Panc1 (cell line): ENCODE measurements around the gene TNFRSF11A. TPM values are rescaled to one million over a fixed set of nuclear protein-coding genes. Genes with fewer than 3 reads are reported as not detected.

ENCODE experiments used
- ATAC-seq: fragments of 200-7000 bp; cut with Tn5 transposase; 2 replicates; pipeline ENCODE4 v1.9.1; 2020; ENCODE audit warnings: mild to moderate bottlenecking, moderate library complexity
- BruUV-seq: library from RNA; stranded (reverse); fragments of 400-500 nt; replicated peaks from 2 replicates; lab custom pipeline; 2021; lab: Mats Ljungman, UMichigan
- CTCF ChIA-PET: fragments of 300-600 bp; sonication (Branson Sonifier 250); formaldehyde crosslinking; loops from one replicate; lab custom pipeline; 2022; ENCODE audit warnings: antibody characterized with exemption; lab: Charles Lee
- POLR2A ChIA-PET: fragments of 300-600 bp; sonication (Branson Sonifier 250); formaldehyde crosslinking; loops from one replicate; lab custom pipeline; 2022; ENCODE audit warnings: antibody characterized with exemption; lab: Charles Lee
- DNase-seq: peaks from one replicate; pipeline ENCODE4 v3.0.0-alpha.2; 2010; ENCODE audit warnings: low read depth, low spot score
- H3K27ac ChIP-seq: 2 replicates; pipeline ENCODE4 v1.5.1; 2011; ENCODE audit warnings: mild to moderate bottlenecking, low read length, inconsistent platforms
- H3K27me3 ChIP-seq: fragments of 200-500 bp; sonication (Bioruptor generic); 2 replicates; pipeline ENCODE4 v1.6.0; 2014; ENCODE audit warnings: low read length, inconsistent platforms; ENCODE audit not compliant: control insufficient read depth, insufficient read depth
- H3K36me3 ChIP-seq: fragments of 200-500 bp; sonication (Bioruptor generic); 2 replicates; pipeline ENCODE4 v1.5.1; 2014; ENCODE audit warnings: inconsistent platforms, mild to moderate bottlenecking, low read length, moderate library complexity; ENCODE audit not compliant: control insufficient read depth, insufficient read depth
- H3K4me1 ChIP-seq: 2 replicates; pipeline ENCODE4 v1.5.1; 2011; ENCODE audit warnings: inconsistent platforms, mild to moderate bottlenecking, low read length, moderate library complexity; ENCODE audit not compliant: control insufficient read depth, insufficient read depth
- H3K4me3 ChIP-seq, 2 experiments: 2 replicates each; pipeline ENCODE4 v1.5.1; 2011 to 2012; ENCODE audit warnings: low read depth in 2 of 2, low read length in 2 of 2, mild to moderate bottlenecking in 2 of 2, inconsistent platforms in 1 of 2, moderate library complexity in 1 of 2
- H3K9me3 ChIP-seq: fragments of 200-500 bp; sonication (Bioruptor generic); 2 replicates; pipeline ENCODE4 v1.5.1; 2014; ENCODE audit warnings: low read depth, mild to moderate bottlenecking, inconsistent platforms, low read length, moderate library complexity; ENCODE audit not compliant: control insufficient read depth, insufficient read depth
- POLR2AphosphoS5 ChIP-seq: IDR thresholded peaks from 2 replicates; pipeline ENCODE4 v1.6.1; 2012; ENCODE audit warnings: mild to moderate bottlenecking, low read depth, low read length, moderate library complexity
- SIN3A ChIP-seq: IDR thresholded peaks from 2 replicates; pipeline ENCODE4 v1.6.1; 2012; ENCODE audit warnings: low read depth, mild to moderate bottlenecking, low read length, moderate library complexity, borderline replicate concordance; ENCODE audit not compliant: insufficient read depth
- TCF7L2 ChIP-seq: IDR thresholded peaks from 2 replicates; pipeline ENCODE4 v1.6.1; 2011; ENCODE audit warnings: mild to moderate bottlenecking, low read depth, low read length, inconsistent platforms
- in situ Hi-C: cut with HindIII; loops from 2 replicates; pipeline ENCODE4 v1.10.0; 2016; ENCODE audit warnings: low sequenced_read_pairs, low pct_unique_long_range_greater_than_20kb
- intact Hi-C: fragments of 100-400 bp; cut with micrococcal nuclease; formaldehyde crosslinking; loops from one replicate; pipeline ENCODE4 v1.10.0; 2022; ENCODE audit not compliant: unreplicated experiment
- total RNA-seq: library from RNA; stranded (reverse); gene quantifications from one replicate; pipeline ENCODE4 v1.2.1, GENCODE V29; 2021; ENCODE audit not compliant: unreplicated experiment
- TF ChIP-seq, protein P1 (sequence below), 2 experiments: IDR thresholded peaks; 2 replicates each; pipeline ENCODE4 v1.6.1; 2011 to 2012; ENCODE audit warnings: low read depth in 2 of 2, control low read depth in 1 of 2, low read length in 1 of 2, mild to moderate bottlenecking in 1 of 2, moderate library complexity in 1 of 2; ENCODE audit not compliant: insufficient read depth in 1 of 2
- TF ChIP-seq, protein P2 (sequence below): fragments of 450-650 bp; IDR thresholded peaks from 2 replicates; pipeline ENCODE4 v1.5.1; 2017; ENCODE audit warnings: mild to moderate bottlenecking

Gene TNFRSF11A
- total RNA-seq, 1 experiment from 2014 or later = 14.1 TPM

DNA sequence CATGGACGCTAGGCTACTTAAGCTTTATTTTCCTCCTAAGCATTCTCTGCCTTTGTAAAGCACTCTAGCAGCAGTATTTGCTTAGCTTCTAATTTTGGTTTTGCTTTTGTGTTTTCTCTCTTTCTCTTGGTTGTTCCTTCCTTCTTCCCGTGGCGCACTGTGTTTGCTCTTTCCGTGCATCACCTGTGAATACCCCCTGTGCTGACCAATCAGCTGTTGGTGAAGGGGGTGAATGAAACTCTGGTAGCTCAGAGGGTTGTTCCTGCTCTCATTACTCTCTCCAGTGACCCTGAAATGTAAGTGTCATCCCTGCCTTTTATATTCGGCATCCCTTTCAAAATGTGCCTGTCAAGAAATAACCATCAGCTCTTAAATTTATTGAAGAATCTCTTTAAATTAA is 45.5 kb upstream of the TNFRSF11A start:
- CTCF ChIA-PET = no interaction called here
- DNase-seq (no peak), ATAC-seq (no peak)
- Histone ChIP-seq H3K9me3 (no peaks in the 10 kb centered on the region), H3K27ac (no peak overlapping the region), H3K36me3 (no peaks in the 10 kb centered on the region; the same call in 1 of the 2 replicates), H3K4me1 (no peaks in the 10 kb centered on the region), H3K27me3 (no peaks in the 10 kb centered on the region), H3K4me3 (no peak overlapping the region)
- TF ChIP-seq POLR2AphosphoS5 (no peak), SIN3A (no peak), TCF7L2 (no peak)
- TF ChIP-seq, protein P1, sequence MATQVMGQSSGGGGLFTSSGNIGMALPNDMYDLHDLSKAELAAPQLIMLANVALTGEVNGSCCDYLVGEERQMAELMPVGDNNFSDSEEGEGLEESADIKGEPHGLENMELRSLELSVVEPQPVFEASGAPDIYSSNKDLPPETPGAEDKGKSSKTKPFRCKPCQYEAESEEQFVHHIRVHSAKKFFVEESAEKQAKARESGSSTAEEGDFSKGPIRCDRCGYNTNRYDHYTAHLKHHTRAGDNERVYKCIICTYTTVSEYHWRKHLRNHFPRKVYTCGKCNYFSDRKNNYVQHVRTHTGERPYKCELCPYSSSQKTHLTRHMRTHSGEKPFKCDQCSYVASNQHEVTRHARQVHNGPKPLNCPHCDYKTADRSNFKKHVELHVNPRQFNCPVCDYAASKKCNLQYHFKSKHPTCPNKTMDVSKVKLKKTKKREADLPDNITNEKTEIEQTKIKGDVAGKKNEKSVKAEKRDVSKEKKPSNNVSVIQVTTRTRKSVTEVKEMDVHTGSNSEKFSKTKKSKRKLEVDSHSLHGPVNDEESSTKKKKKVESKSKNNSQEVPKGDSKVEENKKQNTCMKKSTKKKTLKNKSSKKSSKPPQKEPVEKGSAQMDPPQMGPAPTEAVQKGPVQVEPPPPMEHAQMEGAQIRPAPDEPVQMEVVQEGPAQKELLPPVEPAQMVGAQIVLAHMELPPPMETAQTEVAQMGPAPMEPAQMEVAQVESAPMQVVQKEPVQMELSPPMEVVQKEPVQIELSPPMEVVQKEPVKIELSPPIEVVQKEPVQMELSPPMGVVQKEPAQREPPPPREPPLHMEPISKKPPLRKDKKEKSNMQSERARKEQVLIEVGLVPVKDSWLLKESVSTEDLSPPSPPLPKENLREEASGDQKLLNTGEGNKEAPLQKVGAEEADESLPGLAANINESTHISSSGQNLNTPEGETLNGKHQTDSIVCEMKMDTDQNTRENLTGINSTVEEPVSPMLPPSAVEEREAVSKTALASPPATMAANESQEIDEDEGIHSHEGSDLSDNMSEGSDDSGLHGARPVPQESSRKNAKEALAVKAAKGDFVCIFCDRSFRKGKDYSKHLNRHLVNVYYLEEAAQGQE (IDR thresholded peaks at IDR 0.05; ENCODE audit: insufficient read depth in 1 of 2, low read depth in 2 of 2, low read length in 1 of 2) = no peak
- TF ChIP-seq, protein P2, sequence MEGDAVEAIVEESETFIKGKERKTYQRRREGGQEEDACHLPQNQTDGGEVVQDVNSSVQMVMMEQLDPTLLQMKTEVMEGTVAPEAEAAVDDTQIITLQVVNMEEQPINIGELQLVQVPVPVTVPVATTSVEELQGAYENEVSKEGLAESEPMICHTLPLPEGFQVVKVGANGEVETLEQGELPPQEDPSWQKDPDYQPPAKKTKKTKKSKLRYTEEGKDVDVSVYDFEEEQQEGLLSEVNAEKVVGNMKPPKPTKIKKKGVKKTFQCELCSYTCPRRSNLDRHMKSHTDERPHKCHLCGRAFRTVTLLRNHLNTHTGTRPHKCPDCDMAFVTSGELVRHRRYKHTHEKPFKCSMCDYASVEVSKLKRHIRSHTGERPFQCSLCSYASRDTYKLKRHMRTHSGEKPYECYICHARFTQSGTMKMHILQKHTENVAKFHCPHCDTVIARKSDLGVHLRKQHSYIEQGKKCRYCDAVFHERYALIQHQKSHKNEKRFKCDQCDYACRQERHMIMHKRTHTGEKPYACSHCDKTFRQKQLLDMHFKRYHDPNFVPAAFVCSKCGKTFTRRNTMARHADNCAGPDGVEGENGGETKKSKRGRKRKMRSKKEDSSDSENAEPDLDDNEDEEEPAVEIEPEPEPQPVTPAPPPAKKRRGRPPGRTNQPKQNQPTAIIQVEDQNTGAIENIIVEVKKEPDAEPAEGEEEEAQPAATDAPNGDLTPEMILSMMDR = no peak
- POLR2A ChIA-PET = no interaction called here
- intact Hi-C loops (no loop called here), in situ Hi-C loops (no loop called here)
- BruUV-seq = no TSS peak

DNA sequence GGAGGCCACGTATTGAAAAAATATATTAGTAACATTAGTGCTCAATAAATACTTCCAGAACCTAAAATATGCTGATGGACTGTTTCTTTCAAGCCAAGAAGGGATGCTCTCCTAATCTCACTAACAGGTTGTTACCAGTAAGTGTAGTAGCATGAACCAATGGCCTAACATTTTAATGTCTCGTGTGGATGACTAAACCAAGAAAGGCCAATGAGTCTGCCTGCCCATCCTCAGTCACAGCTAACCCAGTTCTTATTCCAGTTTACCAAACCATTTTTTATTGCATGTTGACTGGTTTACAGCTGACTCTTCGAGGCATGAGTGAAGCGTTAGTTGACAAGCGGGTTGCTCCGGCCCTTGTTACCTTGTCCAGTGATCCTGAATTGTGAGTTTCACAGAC is 45.1 kb upstream of the TNFRSF11A start:
- intact Hi-C loops (no loop called here), in situ Hi-C loops (no loop called here)
- no peak for ATAC-seq
- no TSS peak for BruUV-seq
- no peak for TF ChIP-seq TCF7L2
- TF ChIP-seq SIN3A = no peak
- no peak for DNase-seq
- ChIA-PET CTCF (no interaction called here), POLR2A (no interaction called here)
- Histone ChIP-seq H3K4me1 (no peaks in the 10 kb centered on the region), H3K9me3 (no peaks in the 10 kb centered on the region), H3K4me3 (no peak overlapping the region), H3K27me3 (no peaks in the 10 kb centered on the region), H3K36me3 (no peaks in the 10 kb centered on the region; the same call in 1 of the 2 replicates), H3K27ac (no peak overlapping the region)

DNA sequence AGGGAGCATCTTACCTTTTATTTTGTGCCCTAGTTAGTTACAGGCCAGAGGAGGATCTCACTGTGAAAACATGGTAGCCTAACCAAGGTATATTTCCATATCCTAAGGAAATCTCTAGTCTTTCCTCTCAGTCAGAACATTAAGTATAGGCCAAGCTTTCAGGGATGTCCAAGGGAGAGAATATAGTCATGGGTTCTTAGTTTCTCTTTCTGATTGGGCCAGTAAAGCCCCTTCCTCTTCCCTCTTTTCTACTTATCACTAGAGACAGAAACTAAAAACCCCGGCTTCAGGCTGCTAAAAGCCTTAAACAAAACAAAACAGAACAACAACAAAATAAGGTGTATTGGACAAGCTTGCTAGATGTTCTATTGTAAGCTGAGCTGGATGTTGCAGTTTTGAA is 44.3 kb upstream of the TNFRSF11A start:
- ATAC-seq = no peak
- TF ChIP-seq, protein P2 = no peak
- TF ChIP-seq POLR2AphosphoS5 (no peak), TCF7L2 (no peak), SIN3A (no peak)
- TF ChIP-seq, protein P1 (IDR thresholded peaks at IDR 0.05; ENCODE audit: insufficient read depth in 1 of 2, low read depth in 2 of 2, low read length in 1 of 2) = no peak
- Histone ChIP-seq H3K4me3 (no peak overlapping the region), H3K4me1 (no peaks in the 10 kb centered on the region), H3K9me3 (no peaks in the 10 kb centered on the region), H3K27ac (no peak overlapping the region), H3K36me3 (no peaks in the 10 kb centered on the region; the same call in 1 of the 2 replicates), H3K27me3 (no peaks in the 10 kb centered on the region)
- ChIA-PET POLR2A (no interaction called here), CTCF (no interaction called here)
- DNase-seq = no peak
- in situ Hi-C loops (no loop called here), intact Hi-C loops (no loop called here)
- BruUV-seq = no TSS peak
